GM19452 (cell line): Measurements from ENCODE around the gene NPC1L1.

Experiments
- ATAC-seq: cut with Tn5 transposase; IDR thresholded peaks from one replicate; pipeline ENCODE4 v1.9.1; 2021; ENCODE audit not compliant: unreplicated experiment

NPC1L1 gene

DNA sequence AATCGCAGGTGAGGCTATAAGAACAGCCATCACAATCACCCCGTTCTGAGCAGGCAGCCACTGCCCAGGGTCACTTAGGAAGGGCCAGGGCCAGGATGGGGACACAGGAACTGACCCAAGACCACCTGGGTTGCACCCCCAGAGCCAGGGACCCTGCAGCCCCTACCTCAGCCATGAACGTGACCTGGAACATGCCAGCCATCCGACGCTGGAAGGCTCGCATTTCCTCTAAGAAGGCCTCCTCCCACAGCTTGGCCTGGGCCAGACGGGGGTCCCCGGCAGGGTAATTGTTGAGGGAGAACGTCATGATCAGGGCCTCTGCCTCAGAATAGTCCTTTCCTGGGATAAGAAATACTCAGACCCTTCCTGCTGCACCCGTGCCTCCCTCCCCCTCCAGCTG lies 5.0 kb downstream of the NPC1L1 start:
- ATAC-seq, result no peak

GRCh38 chr7:44535348-44536064 lies 5.6 kb downstream of the NPC1L1 start:
- no peak for ATAC-seq

- no peak for ATAC-seq
Observed at GRCh38 chr7:44534501-44534900, 6.6 kb downstream of the NPC1L1 start.

DNA sequence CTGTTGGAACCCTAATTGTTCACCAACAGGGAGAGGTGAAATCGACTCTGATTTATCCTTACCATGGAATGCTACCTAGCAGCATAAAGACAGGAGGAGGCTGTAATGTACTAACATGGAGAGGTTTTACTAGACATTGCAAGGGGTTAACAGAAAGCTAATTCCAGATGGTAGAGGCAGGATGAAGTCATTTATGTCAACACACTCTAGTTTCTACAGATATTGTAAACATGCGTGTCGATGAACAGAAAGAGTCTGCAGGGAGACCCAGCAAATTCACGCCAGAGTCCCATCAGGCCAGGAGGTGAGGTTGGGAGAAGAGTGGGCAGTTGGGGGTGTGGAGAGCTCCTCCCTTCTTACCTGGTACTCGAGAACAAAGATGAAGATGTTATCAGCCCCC lies 7.0 kb downstream of the NPC1L1 start:
- no peak for ATAC-seq

DNA sequence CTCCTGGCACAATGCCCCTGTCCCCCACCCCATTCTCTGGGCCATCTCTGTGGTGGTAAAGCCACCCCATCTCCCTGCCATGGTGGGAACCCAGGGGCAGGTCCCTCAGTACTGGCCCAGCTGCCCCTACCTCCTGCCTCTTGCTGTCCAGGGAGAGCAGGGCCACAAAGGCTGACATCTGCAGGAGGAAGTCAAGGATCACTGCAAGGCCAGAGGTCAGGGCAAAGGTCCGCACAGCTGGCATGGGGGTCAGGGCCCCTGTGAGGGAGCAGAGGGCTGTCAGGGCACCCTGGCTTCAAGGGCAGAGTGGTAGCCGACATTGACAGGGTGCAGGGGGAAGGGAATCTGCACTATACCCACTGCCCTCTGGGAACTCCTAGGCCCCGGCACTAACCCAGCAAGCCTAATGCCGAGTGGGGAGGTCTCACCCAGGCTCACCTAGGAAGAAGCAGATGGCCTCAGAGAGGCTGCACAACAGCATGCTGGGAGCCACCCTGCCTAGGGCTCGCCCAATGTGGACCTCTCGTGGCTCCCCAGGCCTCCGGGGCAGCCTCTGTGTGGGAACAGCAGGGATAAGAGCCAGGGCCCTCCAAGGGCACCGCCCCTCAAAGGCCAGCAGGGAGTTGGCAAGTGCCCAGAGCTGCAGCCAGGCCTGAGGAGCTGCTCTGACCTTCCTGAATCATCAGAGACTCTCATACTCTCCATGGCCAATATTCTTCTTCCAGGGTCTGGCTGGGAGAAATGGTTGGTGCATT lies 7.7 kb downstream of the NPC1L1 start:
- ATAC-seq, result no peak

- no peak for ATAC-seq
Observed at GRCh38 chr7:44531421-44532380, 9.4 kb downstream of the NPC1L1 start.

- ATAC-seq, result no peak
Observed at GRCh38 chr7:44530990-44531389, 10.1 kb downstream of the NPC1L1 start.

DNA sequence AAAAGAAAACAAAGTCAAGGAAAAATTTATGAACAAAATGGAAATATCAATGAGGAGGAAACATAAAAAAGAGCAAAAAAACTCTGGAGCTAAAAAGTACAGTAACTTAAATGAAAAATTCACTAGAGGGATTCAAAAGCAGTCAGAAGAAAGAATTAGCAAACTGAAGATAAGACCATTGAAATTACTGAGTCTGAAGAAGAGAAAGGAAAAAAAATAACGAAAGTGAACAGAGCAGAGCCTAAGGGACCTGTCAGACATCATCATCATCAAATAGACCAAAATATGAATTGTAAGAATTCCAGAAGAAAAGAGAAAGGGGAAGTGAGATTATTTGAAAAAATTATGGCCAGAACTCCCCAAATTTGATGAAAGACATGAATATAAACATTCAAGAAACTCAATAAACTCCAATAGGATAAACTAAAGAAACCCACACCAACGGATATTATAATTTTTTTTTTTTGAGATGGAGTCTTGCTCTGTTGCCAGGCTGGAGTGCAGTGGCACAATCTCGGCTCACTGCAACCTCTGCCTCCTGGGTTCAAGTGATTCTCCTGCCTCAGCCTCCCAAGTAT lies 16.2 kb downstream of the NPC1L1 start:
- ATAC-seq, result no peak

- ATAC-seq, result no peak
Observed at GRCh38 chr7:44522315-44522714, 18.8 kb downstream of the NPC1L1 start.

GRCh38 chr7:44521347-44522095 lies 19.6 kb downstream of the NPC1L1 start:
- ATAC-seq, result no peak

DNA sequence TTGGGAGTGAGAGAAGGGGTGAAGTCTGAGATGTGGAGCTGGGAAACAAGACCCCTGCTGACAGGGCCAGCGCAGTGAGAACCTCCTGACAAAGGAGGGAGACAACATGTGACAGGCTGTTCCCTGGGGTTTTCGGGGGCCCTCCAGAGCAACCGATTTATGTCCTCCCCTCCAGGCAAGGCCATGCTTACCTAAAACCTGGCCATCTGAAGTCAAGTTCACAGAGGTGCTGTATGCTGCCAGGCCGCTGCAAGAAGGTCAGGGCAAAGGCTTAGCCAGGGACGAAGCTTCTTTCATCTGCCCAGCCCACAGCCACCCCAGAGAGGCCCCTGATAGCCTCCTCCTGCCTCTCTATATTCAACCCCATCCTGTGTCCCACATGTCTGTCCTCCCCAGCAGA lies 20.6 kb downstream of the NPC1L1 start:
- no peak for ATAC-seq

DNA sequence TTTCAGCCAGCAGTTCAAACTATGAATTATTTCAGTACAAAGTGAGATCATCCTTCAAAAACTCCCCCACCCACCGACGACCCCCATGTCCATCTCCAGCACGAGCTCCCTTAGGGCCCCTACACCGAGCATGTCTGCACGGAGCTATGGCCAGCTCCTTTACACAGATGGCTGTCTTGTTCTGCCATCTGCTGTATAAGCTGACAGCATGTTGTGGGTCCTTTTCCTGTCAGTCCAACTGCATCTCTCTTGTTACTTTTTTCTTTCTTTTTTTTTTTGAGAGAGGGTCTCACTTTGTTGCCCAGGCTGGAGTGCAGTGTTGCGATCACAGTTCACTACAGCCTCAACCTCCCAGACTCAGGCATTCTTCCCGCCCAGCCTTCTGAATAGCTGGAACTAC lies 21.6 kb downstream of the NPC1L1 start:
- no peak for ATAC-seq

DNA sequence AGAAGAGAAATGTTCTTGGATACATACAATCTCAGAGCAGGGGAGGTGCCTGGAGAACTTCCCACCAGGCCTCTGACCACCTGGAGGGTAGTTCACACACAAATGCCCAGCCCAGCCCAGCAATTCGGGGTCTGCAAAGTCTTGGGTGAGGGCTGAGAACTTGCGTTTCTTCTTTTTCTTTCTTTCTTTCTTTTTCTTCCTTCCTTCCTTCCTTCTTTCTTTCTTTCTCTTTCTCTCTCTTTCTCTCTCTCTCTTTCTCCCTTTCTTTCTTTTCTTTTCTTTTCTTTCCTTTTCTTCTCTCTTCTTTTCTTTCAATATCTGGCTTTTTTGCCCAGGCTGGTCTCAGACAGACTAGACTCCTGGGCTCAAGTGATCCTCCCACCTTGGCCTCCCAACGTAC lies 22.4 kb downstream of the NPC1L1 start:
- ATAC-seq, result no peak

DNA sequence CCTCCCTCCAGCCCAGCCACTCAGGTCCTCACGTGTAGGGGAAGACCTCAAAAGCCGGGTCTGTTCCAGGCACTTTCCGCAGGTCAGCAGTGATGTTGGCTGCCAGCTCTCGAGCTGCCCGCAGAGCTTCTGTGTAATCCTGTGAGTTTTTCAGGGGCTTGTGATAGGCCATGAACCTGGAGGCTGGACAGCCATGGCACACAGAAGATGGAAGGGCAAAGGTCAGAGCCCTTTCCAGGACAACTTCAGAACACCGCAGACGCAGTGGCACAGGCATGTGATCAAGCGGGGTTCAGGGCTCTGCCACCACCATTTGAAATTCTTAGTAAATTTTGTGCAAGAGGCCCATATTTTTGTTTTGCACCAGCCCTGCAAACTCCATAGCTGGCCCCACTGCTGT lies 24.0 kb downstream of the NPC1L1 start:
- no peak for ATAC-seq

DNA sequence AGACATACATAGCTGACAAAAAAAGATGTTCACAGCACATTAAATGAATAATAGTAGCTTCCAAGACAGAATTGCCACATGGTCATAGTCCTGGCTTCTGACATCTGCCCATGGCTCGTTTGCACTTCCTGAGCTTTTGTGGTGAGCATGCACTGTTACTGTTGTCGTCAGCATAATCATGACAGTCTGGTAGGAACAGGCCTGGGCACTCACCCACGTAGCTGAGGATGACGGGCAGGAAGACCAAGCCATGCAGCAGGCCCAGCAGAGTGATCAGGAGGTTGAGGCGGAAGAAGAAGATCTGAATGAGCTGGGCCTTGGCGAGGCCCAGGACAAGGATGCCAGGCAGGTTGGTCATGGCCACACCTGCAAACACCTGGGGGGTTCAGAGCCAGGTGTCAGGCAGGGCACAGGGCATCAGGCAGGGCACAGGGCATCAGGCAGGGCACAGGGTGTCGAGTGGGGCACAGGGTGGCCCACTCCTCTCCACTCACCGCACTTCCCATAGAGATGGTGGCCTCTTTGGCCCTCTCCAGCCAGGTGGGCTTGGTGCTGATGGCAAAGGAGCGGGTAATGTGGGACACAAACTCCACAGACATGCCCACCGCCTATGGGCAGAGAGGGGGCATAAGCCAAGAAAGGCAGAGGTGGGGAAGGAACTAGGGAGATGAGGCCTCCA lies 25.4 kb downstream of the NPC1L1 start:
- no peak for ATAC-seq

DNA sequence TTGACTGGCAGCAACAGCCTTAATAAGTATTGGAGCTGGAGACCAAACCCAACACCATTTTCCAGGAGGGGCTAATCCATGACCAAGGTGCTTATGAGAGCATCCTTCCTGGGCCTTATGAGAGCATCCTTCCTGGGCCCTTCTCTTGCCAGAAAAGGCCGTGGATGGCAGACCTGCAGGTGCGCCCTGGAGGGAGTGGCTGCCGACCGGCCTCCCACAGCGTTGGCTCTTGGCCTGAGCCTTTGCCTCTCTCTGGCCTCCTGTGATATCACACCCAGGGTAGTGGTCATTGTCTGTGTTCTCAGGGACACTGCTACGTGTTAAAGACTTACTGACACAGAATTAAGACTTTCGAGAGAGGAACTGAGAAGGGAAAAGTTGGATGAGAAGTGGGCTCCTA lies 28.4 kb downstream of the NPC1L1 start:
- ATAC-seq, result no peak

GRCh38 chr7:44511863-44512468 lies 29.2 kb downstream of the NPC1L1 start:
- ATAC-seq, result no peak

- no peak for ATAC-seq
Observed at GRCh38 chr7:44511236-44511635, 29.9 kb downstream of the NPC1L1 start.

DNA sequence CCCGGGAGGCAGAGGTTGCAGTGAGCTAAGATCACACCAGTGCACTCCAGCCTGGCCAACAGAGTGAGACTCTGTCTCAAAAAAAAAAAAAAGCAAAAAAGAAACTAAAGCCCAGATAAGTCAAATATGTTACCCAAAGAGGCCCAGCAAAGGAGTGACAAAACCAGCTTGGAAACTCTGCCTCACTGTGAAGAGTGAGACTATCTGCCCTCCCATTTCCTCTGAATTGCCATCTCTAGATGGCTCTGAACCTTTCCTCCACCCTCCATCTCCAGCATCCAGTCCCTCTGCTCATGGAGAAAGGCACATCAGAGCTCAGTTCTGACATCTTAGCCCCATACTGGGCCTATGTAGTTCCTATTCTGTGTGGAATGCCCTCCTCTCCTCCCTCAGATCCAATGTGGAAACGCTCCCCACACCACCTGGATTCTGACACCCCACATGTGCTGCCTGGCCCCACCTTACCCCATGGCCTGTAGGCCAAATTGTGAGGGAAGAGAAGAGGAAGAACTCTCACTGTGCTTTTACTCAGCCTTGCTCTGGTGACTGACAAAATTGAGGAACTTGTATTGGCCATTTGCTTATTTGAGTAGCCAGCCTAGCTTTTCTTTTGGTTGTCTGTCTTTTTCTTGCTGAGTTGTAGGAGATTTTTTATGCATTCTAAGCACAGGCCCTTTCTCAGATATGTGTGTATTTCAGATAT lies 32.7 kb downstream of the NPC1L1 start:
- no peak for ATAC-seq
